OCI-LY3 (cell line): ENCODE results near the gene MED31.

Source experiments
- EZH2phosphoT487 ChIP-seq: fragments of 200-600 bp; shearing (Covaris generic); IDR thresholded peaks from 2 replicates; pipeline ENCODE4 v1.6.1; 2018; ENCODE audit warnings: antibody characterized with exemption, mixed run types, low read depth
- TF ChIP-seq, protein P1 (sequence below): fragments of 200-600, 300-600 bp; sonication (generic); IDR thresholded peaks from 2 replicates; pipeline ENCODE4 v1.5.1; 2014; ENCODE audit warnings: antibody characterized with exemption, low read length, low read depth

DNA sequence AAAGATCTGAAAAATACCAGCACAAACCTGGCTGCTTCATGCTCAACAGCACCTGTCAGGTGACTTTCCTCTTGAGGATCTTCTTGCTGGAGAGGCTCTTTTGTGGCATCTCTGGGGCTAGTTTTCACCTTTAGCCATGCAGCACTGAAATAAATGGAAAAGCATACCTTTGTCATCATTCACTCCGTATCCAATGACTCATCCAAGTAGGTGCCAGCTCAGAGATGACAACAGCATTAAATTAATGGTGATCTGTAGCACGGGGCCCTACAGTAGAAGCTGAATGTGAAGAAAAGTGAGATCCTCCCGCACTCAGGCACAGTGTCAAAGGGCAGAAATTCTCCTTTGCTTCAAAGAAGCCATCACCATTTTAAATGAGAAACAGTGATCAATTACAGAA lies 43.1 kb downstream of the MED31 start:
- TF ChIP-seq, protein P1, sequence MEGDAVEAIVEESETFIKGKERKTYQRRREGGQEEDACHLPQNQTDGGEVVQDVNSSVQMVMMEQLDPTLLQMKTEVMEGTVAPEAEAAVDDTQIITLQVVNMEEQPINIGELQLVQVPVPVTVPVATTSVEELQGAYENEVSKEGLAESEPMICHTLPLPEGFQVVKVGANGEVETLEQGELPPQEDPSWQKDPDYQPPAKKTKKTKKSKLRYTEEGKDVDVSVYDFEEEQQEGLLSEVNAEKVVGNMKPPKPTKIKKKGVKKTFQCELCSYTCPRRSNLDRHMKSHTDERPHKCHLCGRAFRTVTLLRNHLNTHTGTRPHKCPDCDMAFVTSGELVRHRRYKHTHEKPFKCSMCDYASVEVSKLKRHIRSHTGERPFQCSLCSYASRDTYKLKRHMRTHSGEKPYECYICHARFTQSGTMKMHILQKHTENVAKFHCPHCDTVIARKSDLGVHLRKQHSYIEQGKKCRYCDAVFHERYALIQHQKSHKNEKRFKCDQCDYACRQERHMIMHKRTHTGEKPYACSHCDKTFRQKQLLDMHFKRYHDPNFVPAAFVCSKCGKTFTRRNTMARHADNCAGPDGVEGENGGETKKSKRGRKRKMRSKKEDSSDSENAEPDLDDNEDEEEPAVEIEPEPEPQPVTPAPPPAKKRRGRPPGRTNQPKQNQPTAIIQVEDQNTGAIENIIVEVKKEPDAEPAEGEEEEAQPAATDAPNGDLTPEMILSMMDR = no peak
- TF ChIP-seq EZH2phosphoT487 = no peak
